ENCODE results near the gene TULP3.

The TULP3 gene

DNA sequence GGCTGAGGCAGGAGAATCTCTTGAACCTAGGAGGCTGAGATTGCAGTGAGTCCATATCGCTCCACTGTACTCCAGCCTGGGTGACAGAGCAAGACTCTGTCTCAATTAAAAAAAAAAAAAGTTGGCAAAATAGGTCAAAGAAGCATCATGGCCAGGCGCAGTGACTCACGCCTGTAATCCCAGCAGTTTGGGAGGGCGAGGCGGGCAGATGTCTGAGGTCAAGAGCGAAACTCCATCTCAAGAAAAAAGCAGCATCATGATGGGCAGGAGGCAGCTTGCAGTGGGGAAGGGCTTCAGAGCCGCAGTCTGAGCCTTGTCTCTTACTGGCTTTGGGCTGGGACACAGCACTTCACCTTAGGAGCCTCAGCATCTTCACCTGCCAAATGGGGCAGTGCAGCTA lies 89.9 kb downstream of the TULP3 start:
- TF ChIP-seq, protein P1, sequence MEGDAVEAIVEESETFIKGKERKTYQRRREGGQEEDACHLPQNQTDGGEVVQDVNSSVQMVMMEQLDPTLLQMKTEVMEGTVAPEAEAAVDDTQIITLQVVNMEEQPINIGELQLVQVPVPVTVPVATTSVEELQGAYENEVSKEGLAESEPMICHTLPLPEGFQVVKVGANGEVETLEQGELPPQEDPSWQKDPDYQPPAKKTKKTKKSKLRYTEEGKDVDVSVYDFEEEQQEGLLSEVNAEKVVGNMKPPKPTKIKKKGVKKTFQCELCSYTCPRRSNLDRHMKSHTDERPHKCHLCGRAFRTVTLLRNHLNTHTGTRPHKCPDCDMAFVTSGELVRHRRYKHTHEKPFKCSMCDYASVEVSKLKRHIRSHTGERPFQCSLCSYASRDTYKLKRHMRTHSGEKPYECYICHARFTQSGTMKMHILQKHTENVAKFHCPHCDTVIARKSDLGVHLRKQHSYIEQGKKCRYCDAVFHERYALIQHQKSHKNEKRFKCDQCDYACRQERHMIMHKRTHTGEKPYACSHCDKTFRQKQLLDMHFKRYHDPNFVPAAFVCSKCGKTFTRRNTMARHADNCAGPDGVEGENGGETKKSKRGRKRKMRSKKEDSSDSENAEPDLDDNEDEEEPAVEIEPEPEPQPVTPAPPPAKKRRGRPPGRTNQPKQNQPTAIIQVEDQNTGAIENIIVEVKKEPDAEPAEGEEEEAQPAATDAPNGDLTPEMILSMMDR (IDR thresholded peaks at IDR 0.05; ENCODE audit: low read depth, low read length) = no peak
- no peak for DNase-seq (ENCODE audit: extremely low read depth, low read depth)

GRCh38 chr12:2982361-2982760 lies 91.7 kb downstream of the TULP3 start:
- TF ChIP-seq, protein P1 (IDR thresholded peaks at IDR 0.05; ENCODE audit: low read depth, low read length) = no peak
- DNase-seq (ENCODE audit: extremely low read depth, low read depth) = no peak

GRCh38 chr12:2984249-2984648 lies 93.6 kb downstream of the TULP3 start:
- DNase-seq (ENCODE audit: extremely low read depth, low read depth) = no peak
- TF ChIP-seq, protein P1 (IDR thresholded peaks at IDR 0.05; ENCODE audit: low read depth, low read length) = no peak

DNA sequence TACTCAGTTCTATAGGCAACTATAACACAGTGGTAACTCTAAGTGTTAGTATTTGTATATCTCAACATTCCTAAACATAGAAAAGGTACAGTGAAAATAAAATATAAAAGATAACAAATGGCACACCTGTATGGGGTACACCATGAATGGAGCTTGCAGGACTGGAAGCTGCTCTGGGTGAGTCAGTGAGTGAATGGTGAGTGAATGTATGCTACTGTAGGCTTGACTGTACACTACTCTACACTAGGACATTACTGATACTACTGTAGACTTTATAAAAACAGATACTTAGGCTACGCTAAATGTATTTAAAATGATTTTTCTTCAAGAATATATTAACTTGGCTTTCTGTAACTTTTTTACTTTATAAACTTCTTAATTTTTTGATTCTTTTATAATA lies 94.0 kb downstream of the TULP3 start:
- DNase-seq (ENCODE audit: extremely low read depth, low read depth) = no peak
- TF ChIP-seq, protein P1 (IDR thresholded peaks at IDR 0.05; ENCODE audit: low read depth, low read length) = no peak

DNA sequence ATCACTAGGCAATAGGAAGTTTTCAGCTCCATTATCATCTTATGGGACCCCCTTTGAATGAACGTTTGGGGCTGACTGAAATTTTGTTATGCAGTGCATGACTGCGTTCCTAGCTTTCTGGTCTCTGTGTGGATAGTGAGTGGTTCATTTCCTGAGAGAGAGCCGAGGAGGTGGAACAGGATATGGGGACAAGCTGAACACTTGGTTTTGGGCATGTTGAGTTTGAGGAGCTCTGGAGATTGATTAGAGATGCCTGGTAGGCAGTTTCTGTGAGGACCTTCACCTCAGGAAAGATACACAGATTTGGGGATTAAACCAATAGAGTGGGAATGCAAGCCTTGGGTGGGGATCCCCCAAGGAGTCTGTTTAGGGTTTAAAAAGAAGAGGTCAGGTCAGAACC lies 96.2 kb downstream of the TULP3 start:
- DNase-seq (ENCODE audit: extremely low read depth, low read depth) = no peak
- TF ChIP-seq, protein P1 (IDR thresholded peaks at IDR 0.05; ENCODE audit: low read depth, low read length) = no peak

DNA sequence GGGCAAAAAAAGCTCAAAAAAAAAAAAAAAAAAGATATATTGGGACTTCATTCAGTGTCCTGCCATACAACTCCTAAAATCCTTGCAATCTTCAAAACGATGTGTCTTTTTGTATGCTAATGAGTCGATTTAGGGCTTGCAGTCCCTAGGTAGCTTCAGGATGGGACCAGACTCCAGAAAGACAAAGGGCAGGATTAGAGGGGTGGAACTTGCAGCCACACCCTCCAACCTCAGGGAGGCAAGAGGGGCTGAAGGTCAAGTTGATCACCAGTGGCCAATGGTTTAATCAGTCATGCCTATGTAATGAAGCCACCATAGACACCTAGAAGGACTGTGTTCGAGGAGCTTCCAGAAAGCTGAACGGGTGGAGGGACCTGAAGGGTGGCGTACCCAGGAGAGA lies 97.8 kb downstream of the TULP3 start:
- TF ChIP-seq, protein P1 (IDR thresholded peaks at IDR 0.05; ENCODE audit: low read depth, low read length) = no peak
- DNase-seq (ENCODE audit: extremely low read depth, low read depth) = no peak
